Measurements from ENCODE around the gene RPRD1B. TPM values are rescaled to one million over a fixed set of nuclear protein-coding genes. Genes with fewer than 3 reads are reported as not detected.

The RPRD1B gene
- total and polyA plus RNA-seq, 2 donors (not counting 3 experiments of a cell fraction or from before 2014, with no cell fraction given), result 13.0 to 29.3 TPM

GRCh38 chr20:38046572-38046971, 13.0 kb downstream of the RPRD1B start:
- Histone ChIP-seq H3K79me2 (ENCODE audit: control insufficient read depth, insufficient read depth, low read length) (peaks cover 48% of the 10 kb centered on the region), H3K27me3 (ENCODE audit: control insufficient read depth in 2 of 2, insufficient read depth in 2 of 2, low read length in 2 of 2) (no peaks in the 10 kb centered on the region), H3K27ac (ENCODE audit: insufficient read depth, low read depth, low read length) (no peak overlapping the region), H2AFZ (ENCODE audit: low read depth, low read length) (no peak overlapping the region), H3K9me1 (replicated peaks; ENCODE audit: control insufficient read depth, extremely low read depth, insufficient read depth, low read length) (no peaks in the 10 kb centered on the region), H4K20me1 (replicated peaks; ENCODE audit: control insufficient read depth, extremely low read depth, insufficient read depth, low read length) (no peaks in the 10 kb centered on the region), H3K9ac (replicated peaks; ENCODE audit: extremely low read depth, insufficient read depth, low read length) (no peak overlapping the region), H3K4me1 (ENCODE audit: control insufficient read depth, extremely low read depth, insufficient read depth, low read length) (peaks cover 11% of the 10 kb centered on the region), H3K4me2 (ENCODE audit: insufficient read depth, low read length) (no peak overlapping the region), H3K4me3 (replicated peaks in 1 of 3; ENCODE audit: insufficient read depth in 1 of 3, low read depth in 1 of 3, low read length in 3 of 3) (no peak overlapping the region), H3K9me3 (replicated peaks; ENCODE audit: control insufficient read depth, insufficient read depth, low read length) (no peaks in the 10 kb centered on the region), H3K36me3 (ENCODE audit: control insufficient read depth in 2 of 2, extremely low read depth in 1 of 2, insufficient read depth in 2 of 2, low read length in 2 of 2) (peaks cover 5 to 11% of the 10 kb centered on the region in 2 experiments)
- no peak for TF ChIP-seq JUN (IDR thresholded peaks at IDR 0.05; ENCODE audit: borderline replicate concordance, insufficient read depth, insufficient read length, low read depth)
- no peak for TF ChIP-seq MAX (IDR thresholded peaks at IDR 0.05; ENCODE audit: insufficient read depth, insufficient read length)
- no peak for TF ChIP-seq EZH2 (IDR thresholded peaks at IDR 0.05; ENCODE audit: borderline replicate concordance, low read depth, low read length, severe bottlenecking)
- TF ChIP-seq POLR2A (IDR thresholded peaks at IDR 0.05; ENCODE audit: low read depth, low read length), result no peak
- TF ChIP-seq CTCF (IDR thresholded peaks at IDR 0.05; ENCODE audit: extremely low read depth in 1 of 2, insufficient read depth in 1 of 2, low read depth in 1 of 2, low read length in 2 of 2), result no peak
- no peak for TF ChIP-seq MYC (IDR thresholded peaks at IDR 0.05; ENCODE audit: low read depth, low read length)
- TF ChIP-seq GATA2 (IDR thresholded peaks at IDR 0.05; ENCODE audit: insufficient read depth, insufficient read length, low read depth, low read length), result no peak
- TF ChIP-seq FOS (IDR thresholded peaks at IDR 0.05; ENCODE audit: borderline replicate concordance, insufficient read depth, low read length), result no peak
- ChIA-PET CTCF (interaction anchor here (0.7 to 1.3 kb wide), 2 partner anchors 11 to 482 kb away, joined by 3 to 4 read pairs; no protein-coding TSS in a partner anchor), POLR2A (no interaction called here)
- no peak for FAIRE-seq
- intact Hi-C loops (cut with micrococcal nuclease), result no loop called here
- dilution Hi-C loops (cut with MboI; ENCODE audit: extremely low pct_ligation_motif_present, low sequenced_read_pairs), result no loop called here
- no TSS peak for BruUV-seq (replicated peaks)
- DNase-seq (ENCODE audit: low read depth, low spot score), result no peak
